KOPT-K1 (cell line): ENCODE results near the gene EID1.

ENCODE experiments used
- H3K27ac ChIP-seq: fragments of 200-600 bp; sonication (generic); 2 replicates; pipeline ENCODE4 v1.5.1; 2016; ENCODE audit warnings: antibody characterized with exemption, mild to moderate bottlenecking, low read depth, low read length; ENCODE audit not compliant: poor library complexity, severe bottlenecking
- H3K36me3 ChIP-seq: fragments of 200-600 bp; sonication (generic); 2 replicates; pipeline ENCODE4 v1.5.1; 2017; ENCODE audit warnings: antibody characterized with exemption, mild to moderate bottlenecking, low read length, moderate library complexity; ENCODE audit not compliant: insufficient read depth
- H3K9me3 ChIP-seq: fragments of 200-600 bp; sonication (generic); 2 replicates; pipeline ENCODE4 v1.5.1; 2017; ENCODE audit warnings: antibody characterized with exemption, low read length, mild to moderate bottlenecking; ENCODE audit not compliant: insufficient read depth, poor library complexity, severe bottlenecking

EID1 gene

DNA sequence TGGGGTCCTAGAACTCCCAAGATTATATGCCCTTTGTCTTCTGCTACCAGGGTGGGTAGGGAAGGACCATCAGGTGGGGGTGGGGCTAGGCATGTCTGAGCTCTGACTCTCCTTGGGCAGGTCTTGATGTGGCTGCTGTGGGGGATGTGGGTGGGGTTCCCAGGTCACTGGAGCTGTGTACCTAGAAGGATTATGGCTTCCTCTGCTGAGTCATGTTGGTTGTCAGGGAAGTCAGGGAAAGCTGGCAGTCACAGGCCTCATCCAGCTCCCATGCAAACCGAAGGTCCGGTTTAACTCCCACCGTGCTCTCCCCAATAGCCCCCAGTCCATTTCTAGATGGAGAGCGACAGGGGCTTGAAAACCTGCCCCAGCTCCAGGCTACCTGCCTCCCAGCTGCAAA, 35.2 kb downstream of the EID1 start:
- Histone ChIP-seq H3K9me3 (no peaks in the 10 kb centered on the region), H3K27ac (no peak overlapping the region), H3K36me3 (no peaks in the 10 kb centered on the region)

DNA sequence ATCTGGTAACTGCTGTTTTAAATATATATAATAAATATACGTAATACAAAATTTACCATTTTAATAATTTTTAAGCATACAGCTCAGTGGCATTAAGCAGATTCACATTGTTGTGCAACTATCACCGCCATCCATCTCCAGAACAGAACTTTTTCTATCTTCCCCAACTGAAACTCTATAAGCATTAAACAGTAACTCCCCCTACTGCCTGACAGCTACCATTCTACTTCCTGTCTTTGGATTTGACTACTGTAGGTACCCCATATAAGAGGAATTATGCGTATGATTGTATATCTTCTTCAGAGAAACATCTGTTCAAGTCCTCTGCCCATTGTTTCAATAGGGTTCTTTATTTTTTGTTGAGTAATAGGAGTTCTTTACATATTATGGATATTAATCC, 36.8 kb downstream of the EID1 start:
- Histone ChIP-seq H3K9me3 (no peaks in the 10 kb centered on the region), H3K36me3 (no peaks in the 10 kb centered on the region), H3K27ac (no peak overlapping the region)

DNA sequence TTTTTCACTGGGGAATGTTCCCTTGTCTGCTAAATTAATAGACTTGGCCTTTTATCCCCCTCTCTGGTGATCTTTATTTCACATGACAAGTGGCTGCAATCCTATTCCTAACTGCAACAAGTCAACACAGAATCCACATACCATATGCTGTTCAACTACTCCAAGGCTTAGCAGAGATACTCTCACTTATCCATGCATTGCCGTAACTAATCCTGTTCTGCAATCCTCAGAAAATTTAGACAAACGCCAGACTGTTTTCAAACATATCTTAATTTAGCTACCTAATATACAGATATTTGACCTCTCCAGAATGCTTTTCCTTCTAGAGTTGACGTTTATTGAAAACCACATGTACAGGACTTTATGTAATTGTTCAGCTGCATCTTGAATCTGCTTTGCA, 37.9 kb downstream of the EID1 start:
- H3K36me3 ChIP-seq, result no peaks in the 10 kb centered on the region
- H3K27ac ChIP-seq, result no peak overlapping the region
- no peaks in the 10 kb centered on the region for H3K9me3 ChIP-seq

DNA sequence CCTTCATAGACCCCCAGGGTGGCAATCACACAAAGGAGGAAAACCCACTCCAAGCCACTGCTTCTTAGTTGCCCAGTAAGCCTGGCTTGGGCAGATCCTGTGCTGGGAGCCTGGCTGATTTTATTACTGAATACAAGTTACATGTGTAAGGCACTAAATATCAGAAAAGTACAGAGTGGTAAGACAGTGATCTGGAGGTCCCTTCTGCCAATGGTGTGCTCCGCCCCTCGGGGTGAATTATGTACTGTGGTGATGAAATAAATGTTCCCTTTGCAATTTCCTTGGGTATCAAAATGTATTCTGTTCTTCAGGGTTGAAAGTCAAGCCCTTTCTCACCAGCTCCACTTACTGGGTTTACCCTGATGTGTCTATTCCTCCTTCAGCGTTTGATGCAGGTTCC, 38.8 kb downstream of the EID1 start:
- H3K36me3 ChIP-seq, result no peaks in the 10 kb centered on the region
- no peak overlapping the region for H3K27ac ChIP-seq
- no peaks in the 10 kb centered on the region for H3K9me3 ChIP-seq

DNA sequence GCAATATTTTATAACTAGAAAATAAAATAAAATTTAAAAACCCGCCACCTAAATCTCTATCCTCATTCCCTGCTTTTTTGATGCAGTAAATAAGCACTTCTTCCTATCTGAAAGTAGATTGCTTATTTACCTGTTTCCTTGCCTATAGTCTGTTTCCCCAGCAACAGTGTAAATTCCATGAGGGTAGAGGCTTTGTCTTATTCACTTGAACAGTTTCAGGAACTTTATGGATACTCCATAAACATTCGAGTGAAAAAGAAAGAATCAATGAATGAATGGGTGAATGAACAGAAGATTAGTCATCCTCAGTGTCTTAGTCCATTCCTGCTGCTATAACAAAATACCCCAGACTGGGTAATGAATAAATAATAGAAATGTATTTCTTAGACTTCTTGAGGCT, 44.1 kb downstream of the EID1 start:
- no peak overlapping the region for H3K27ac ChIP-seq
- H3K9me3 ChIP-seq, result no peaks in the 10 kb centered on the region
- H3K36me3 ChIP-seq, result no peaks in the 10 kb centered on the region

DNA sequence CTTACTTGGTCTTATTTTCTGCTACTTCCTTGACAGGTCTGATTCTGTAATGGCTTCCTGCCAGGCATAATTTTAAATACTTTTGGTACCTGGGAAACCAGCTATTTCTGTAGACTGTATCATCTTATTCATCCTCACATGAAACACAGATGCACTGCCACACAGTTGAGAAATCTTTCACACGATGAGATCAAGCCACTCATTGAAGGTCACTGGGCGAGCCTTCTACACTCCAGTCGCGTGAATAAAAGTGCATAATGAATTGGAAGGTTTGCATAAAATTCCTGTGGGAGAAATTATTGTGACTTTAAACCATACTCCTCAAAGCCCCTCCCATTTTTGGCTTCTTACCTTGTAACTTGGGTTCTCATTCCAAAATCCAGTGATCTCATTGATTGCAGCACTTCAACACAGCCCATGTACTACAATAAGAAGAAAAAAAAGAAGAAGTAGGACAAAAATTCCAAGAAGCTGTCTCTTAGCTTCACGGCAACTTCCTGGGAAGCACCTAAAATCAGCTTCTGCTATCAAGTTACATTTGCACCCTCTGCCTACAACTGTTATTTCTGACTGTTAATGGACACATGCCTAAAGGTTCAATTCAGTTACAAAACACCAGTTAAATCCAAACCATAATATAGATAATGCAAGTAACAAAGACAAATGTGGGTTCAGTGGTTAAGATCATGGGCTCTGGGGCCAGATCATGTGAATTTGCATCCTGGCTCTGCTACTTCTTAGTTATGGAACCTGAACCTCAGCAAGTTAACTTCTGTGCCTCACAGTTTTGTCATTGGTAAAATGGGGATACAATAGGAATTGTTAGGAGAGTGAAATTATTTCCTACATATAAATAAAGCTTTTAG, 46.8 kb downstream of the EID1 start:
- Histone ChIP-seq H3K27ac (peak overlapping the region; percentile 42), H3K9me3 (no peaks in the 10 kb centered on the region), H3K36me3 (no peaks in the 10 kb centered on the region)

DNA sequence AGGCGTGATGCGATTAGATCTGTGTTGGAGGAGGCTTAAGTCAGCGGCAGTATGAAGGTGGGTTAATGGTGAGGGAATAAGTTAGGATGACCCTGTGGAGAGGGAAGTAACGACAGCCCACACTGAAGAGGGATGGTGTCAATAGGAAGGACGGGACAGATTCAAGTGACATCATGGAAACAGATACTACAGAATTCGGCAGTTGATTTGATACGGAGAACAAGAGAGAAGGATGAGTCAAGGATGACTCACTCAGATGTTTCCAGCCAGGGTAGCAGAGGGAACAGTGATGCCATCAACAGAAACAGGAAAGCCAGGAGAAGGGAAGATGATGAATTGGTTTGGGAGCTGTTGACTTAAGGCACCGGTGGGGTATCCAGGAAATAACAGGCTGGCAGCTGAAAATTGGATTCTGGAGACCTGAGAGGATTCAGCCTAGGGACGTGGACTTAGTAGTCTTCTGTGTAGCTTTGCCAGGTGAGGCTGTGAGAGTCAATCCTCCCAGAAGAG, 47.8 kb downstream of the EID1 start:
- H3K36me3 ChIP-seq, result no peaks in the 10 kb centered on the region
- H3K9me3 ChIP-seq, result no peaks in the 10 kb centered on the region
- no peak overlapping the region for H3K27ac ChIP-seq

DNA sequence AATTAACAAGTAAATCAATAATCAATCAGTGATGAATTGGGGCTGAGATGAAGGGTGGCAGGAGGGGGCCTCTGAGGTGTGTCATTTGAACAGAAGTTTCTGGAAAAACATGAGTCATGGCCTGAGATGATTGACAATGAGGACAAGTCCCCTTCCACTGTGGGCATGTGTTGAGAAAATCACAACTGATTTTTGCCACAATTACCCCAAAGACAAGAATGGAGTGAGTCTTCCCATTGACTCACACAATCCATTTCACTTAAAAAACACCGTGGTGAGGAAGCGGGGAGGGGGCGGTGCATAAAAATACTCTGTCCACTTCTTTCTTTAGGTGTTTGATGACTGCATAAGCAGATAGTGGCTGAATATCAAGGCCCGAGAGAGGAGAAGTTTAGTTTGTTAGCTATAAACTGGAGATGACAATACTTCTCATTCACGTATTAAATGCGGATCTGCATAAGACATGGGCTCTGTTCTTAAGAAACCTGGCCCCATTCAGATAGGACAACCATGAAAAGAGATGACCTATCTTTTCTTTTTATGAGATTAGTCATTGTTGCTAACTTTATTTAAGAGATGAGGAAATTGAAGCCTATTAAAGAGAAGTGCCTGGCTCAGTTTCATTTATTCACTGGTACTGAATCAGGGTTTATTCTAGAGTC, 51.1 kb downstream of the EID1 start:
- no peaks in the 10 kb centered on the region for H3K36me3 ChIP-seq
- H3K9me3 ChIP-seq, result no peaks in the 10 kb centered on the region
- no peak overlapping the region for H3K27ac ChIP-seq

DNA sequence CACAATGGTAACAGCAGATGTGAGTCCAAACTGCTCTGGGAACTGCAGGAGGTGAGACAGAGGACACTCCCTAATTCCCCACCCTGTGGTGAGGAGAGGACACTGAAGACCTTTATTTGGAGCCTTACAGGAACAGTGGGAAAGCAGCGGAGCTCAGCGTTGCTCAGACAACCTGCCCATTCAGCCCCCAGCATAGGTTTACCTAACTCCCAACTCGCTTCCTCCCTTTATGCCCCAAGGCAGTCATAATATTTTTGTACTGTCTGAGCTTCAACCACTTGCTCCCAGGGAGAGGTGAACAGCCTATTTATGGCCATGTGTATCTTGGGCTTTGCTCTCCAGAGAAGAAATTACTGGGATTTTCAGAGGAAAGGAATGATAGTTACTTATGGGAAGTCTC, 51.7 kb downstream of the EID1 start:
- Histone ChIP-seq H3K9me3 (no peaks in the 10 kb centered on the region), H3K36me3 (no peaks in the 10 kb centered on the region), H3K27ac (no peak overlapping the region)
